ENCODE measurements around the gene UBE2QL1. TPM values are rescaled to one million over a fixed set of nuclear protein-coding genes. Genes with fewer than 3 reads are reported as not detected.

UBE2QL1 gene
- total and polyA plus RNA-seq, 8 donors, result 0.58 to 6.1 (median 0.95) TPM; not detected in 1

- H3K4me1 ChIP-seq, result no peaks in the 10 kb centered on the region
- no peaks in the 10 kb centered on the region for H3K36me3 ChIP-seq
- TF ChIP-seq CTCF (IDR thresholded peaks at IDR 0.05) (no peak), POLR2A (IDR thresholded peaks at IDR 0.05) (no peak), EP300 (IDR thresholded peaks at IDR 0.05) (no peak), POLR2AphosphoS5 (IDR thresholded peaks at IDR 0.05) (no peak)
- H3K4me3 ChIP-seq, result no peak overlapping the region
- 74 to 81% (median 78%) methylated on average over 6 of the region's 6 CpGs for WGBS, 5 donors
- H3K9me3 ChIP-seq, result no peaks in the 10 kb centered on the region
- H3K27ac ChIP-seq, result no peak overlapping the region
- H3K27me3 ChIP-seq, result no peaks in the 10 kb centered on the region
- intact Hi-C loops (cut with DNase I; ENCODE audit: low total_unique reads), result no loop called here
- DNase-seq, result no peak
Observed at GRCh38 chr5:6402939-6403338, 45.7 kb upstream of the UBE2QL1 start.

- no peaks in the 10 kb centered on the region for H3K4me1 ChIP-seq
- no peaks in the 10 kb centered on the region for H3K36me3 ChIP-seq
- no peaks in the 10 kb centered on the region for H3K9me3 ChIP-seq
- TF ChIP-seq POLR2A (IDR thresholded peaks at IDR 0.05) (no peak), POLR2AphosphoS5 (IDR thresholded peaks at IDR 0.05) (no peak), EP300 (IDR thresholded peaks at IDR 0.05) (no peak)
- intact Hi-C loops (cut with DNase I; ENCODE audit: low total_unique reads), result no loop called here
- no peak overlapping the region for H3K27ac ChIP-seq
- 77 to 88% (median 81%) methylated on average over 4 of the region's 4 CpGs for WGBS, 5 donors
- no peak overlapping the region for H3K4me3 ChIP-seq
- DNase-seq, result no peak
- no peaks in the 10 kb centered on the region for H3K27me3 ChIP-seq
Observed at GRCh38 chr5:6403416-6403815, 45.2 kb upstream of the UBE2QL1 start.

GRCh38 chr5:6404129-6404528 is 44.5 kb upstream of the UBE2QL1 start:
- no peak for DNase-seq
- intact Hi-C loops (cut with DNase I; ENCODE audit: low total_unique reads), result no loop called here
- H3K36me3 ChIP-seq, result no peaks in the 10 kb centered on the region
- H3K27ac ChIP-seq, result no peak overlapping the region
- no peaks in the 10 kb centered on the region for H3K27me3 ChIP-seq
- H3K4me3 ChIP-seq, result no peak overlapping the region
- H3K4me1 ChIP-seq, result no peaks in the 10 kb centered on the region
- no peaks in the 10 kb centered on the region for H3K9me3 ChIP-seq
- 86 to 96% (median 89%) methylated on average over 4 of the region's 4 CpGs for WGBS, 5 donors
- TF ChIP-seq POLR2AphosphoS5 (IDR thresholded peaks at IDR 0.05) (no peak), EP300 (IDR thresholded peaks at IDR 0.05) (no peak), POLR2A (IDR thresholded peaks at IDR 0.05) (no peak), CTCF (IDR thresholded peaks at IDR 0.05) (no peak)

- H3K4me3 ChIP-seq, result no peak overlapping the region
- TF ChIP-seq POLR2AphosphoS5 (IDR thresholded peaks at IDR 0.05), result no peak
- H3K9me3 ChIP-seq, result no peaks in the 10 kb centered on the region
- no peaks in the 10 kb centered on the region for H3K27me3 ChIP-seq
- intact Hi-C loops (cut with DNase I; ENCODE audit: low total_unique reads), result no loop called here
- H3K4me1 ChIP-seq, result no peaks in the 10 kb centered on the region
- no peaks in the 10 kb centered on the region for H3K36me3 ChIP-seq
- DNase-seq, result no peak
- 80 to 87% (median 83%) methylated on average over 4 of the region's 4 CpGs for WGBS, 5 donors
- H3K27ac ChIP-seq, result no peak overlapping the region
Observed at GRCh38 chr5:6405591-6405990, 43.1 kb upstream of the UBE2QL1 start.

- H3K4me3 ChIP-seq, result no peak overlapping the region
- DNase-seq, result no peak
- H3K36me3 ChIP-seq, result no peaks in the 10 kb centered on the region
- no peak overlapping the region for H3K27ac ChIP-seq
- TF ChIP-seq POLR2A (IDR thresholded peaks at IDR 0.05) (no peak), CTCF (IDR thresholded peaks at IDR 0.05) (no peak), POLR2AphosphoS5 (IDR thresholded peaks at IDR 0.05) (no peak), EP300 (IDR thresholded peaks at IDR 0.05) (no peak)
- 50 to 66% (median 56%) methylated on average over 6 of the region's 6 CpGs for WGBS, 5 donors
- H3K27me3 ChIP-seq, result no peaks in the 10 kb centered on the region
- intact Hi-C loops (cut with DNase I; ENCODE audit: low total_unique reads), result no loop called here
- H3K4me1 ChIP-seq, result no peaks in the 10 kb centered on the region
- no peaks in the 10 kb centered on the region for H3K9me3 ChIP-seq
Observed at GRCh38 chr5:6407558-6408259, 41.0 kb upstream of the UBE2QL1 start.
